ENCODE data around the gene ATM. TPM values are rescaled to one million over a fixed set of nuclear protein-coding genes. Genes with fewer than 3 reads are reported as not detected.
"Not testable (repeated sequence)": the region's sequence is repeated elsewhere in the genome, so short reads cannot be mapped to it uniquely, and the experiment has no call there.

ATM gene
- total RNA-seq, 1 donor from 2014 or later: 16.0 TPM

- DNase-seq (ENCODE audit: low spot score in 2 of 2): no peak
- Histone ChIP-seq H3K36me3 (no peaks in the 10 kb centered on the region), H3K4me3 (no peak overlapping the region), H3K4me1 (no peaks in the 10 kb centered on the region), H3K27me3 (no peaks in the 10 kb centered on the region), H3K27ac (no peak overlapping the region), H3K9me3 (no peaks in the 10 kb centered on the region)
- intact Hi-C loops (cut with DNase I): no loop called here
- TF ChIP-seq, protein P1, sequence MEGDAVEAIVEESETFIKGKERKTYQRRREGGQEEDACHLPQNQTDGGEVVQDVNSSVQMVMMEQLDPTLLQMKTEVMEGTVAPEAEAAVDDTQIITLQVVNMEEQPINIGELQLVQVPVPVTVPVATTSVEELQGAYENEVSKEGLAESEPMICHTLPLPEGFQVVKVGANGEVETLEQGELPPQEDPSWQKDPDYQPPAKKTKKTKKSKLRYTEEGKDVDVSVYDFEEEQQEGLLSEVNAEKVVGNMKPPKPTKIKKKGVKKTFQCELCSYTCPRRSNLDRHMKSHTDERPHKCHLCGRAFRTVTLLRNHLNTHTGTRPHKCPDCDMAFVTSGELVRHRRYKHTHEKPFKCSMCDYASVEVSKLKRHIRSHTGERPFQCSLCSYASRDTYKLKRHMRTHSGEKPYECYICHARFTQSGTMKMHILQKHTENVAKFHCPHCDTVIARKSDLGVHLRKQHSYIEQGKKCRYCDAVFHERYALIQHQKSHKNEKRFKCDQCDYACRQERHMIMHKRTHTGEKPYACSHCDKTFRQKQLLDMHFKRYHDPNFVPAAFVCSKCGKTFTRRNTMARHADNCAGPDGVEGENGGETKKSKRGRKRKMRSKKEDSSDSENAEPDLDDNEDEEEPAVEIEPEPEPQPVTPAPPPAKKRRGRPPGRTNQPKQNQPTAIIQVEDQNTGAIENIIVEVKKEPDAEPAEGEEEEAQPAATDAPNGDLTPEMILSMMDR (IDR thresholded peaks at IDR 0.05): no peak
Measured at GRCh38 chr11:108414958-108415357, 192.1 kb downstream of the ATM start.

GRCh38 chr11:108417551-108417950, 194.7 kb downstream of the ATM start:
- H3K27ac ChIP-seq; intact Hi-C loops (cut with DNase I); H3K36me3 ChIP-seq; H3K9me3 ChIP-seq; H3K27me3 ChIP-seq; H3K4me1 ChIP-seq; H3K4me3 ChIP-seq; DNase-seq (ENCODE audit: low spot score in 2 of 2): not testable (repeated sequence)
- TF ChIP-seq, protein P1 (IDR thresholded peaks at IDR 0.05): peak in 1 of 3 experiments; percentile 9

Other genes with a start within 250 kb of the ATM start
- gene CUL5, start 214.2 kb upstream of the ATM start, total RNA-seq: 6.0 TPM
- 187 TPM for gene ACAT1, start 101.5 kb upstream of the ATM start, total RNA-seq
- 2.0 TPM for gene NPAT, start 429 bp upstream of the ATM start, total RNA-seq
- not detected for gene C11orf65, start 244.5 kb downstream of the ATM start, total RNA-seq

Measured in ascending aorta (tissue), 2 donors.